OCI-M2 (cell line): ENCODE measurements around the gene CDK14.
"Not testable (repeated sequence)": the region's sequence is repeated elsewhere in the genome, so short reads cannot be mapped to it uniquely, and the experiment has no call there.

ENCODE experiments used
- DNase-seq: peaks from one replicate; lab custom pipeline; 2025; ENCODE audit not compliant: unreplicated experiment; lab: John Stamatoyannopoulos, UW

CDK14 gene

DNA sequence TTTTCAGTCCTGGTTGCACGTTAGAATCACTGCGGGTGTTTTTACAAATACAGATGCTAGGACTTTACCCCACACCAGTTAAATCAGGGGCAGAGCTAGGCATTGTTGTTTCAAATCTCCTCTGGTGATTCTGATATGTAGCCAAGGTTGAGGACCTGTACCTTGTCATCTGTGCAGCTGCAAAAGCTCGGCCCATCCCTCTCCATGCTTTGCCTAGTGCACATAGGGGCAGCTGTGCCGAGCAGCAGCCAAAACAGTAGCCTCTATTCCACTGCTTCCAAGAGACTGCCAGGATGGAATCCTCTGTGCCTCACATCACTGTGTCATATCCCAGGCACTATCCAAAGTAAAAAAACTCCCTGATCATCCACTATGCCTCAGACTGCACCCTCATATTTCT, 181.3 kb downstream of the CDK14 start:
- DNase-seq = no peak

- no peak for DNase-seq
These were observed 181.8 kb downstream of the CDK14 start for GRCh38 chr7:90777886-90778285.

DNA sequence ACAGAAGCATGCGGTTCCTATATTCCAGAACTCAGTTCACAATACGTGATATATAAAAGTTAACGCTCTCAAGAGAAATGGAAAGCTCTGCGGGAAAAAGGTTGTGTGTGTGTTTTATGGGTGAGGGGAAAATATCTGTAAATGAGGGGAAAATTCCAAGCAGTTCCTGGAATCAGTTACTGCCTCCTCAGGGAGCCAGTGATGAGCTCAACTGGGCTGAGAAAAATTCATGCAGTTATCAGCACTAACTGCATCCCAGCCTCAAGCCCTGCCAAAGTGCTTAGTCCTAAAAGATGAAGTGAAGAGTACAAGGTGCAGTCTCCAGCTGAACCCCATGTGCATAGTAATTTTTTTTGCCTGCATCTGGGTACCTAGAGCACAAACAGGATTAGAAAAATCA, 191.9 kb downstream of the CDK14 start:
- DNase-seq = no peak

GRCh38 chr7:90789736-90790306, 193.7 kb downstream of the CDK14 start:
- DNase-seq = no peak

DNA sequence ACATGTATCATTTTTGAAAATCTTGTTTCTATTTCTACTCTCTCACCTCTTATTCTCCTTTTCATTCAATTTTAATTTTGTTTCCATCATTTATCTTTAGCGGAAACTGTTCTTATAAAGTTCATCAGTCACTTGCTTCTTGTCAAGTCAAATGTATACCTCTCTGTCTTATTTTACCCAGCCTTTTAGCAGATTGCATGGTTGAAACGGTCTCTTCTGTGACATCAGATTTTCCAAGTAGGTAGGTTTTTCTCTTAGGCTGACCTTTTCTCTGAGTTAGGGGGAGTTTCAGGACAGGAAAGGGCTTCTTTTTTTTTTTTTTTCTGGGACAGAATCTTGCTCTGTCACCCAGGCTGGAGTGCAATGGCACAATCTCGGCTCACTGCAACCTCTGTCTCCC, 195.5 kb downstream of the CDK14 start:
- no peak for DNase-seq

DNA sequence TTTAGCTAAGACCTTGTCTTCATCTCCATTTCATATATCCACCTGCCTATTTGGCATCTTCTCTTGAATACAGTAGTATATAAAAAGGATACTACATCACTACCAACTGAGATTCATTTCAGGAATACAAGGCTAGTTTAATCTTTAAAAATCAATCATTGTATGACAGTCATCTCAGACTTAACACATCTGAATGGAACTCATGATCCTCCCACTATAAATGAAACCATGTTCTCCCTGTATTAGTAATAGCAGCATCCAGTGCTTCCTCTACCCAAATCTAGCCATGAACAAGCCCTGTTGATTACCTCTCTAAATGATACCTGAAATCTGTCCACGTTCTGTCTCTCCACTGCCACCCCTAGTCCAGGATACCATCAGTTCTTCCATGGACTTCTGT, 196.2 kb downstream of the CDK14 start:
- no peak for DNase-seq

- DNase-seq = not testable (repeated sequence)
These were observed 198.1 kb downstream of the CDK14 start for GRCh38 chr7:90794234-90794633.

DNA sequence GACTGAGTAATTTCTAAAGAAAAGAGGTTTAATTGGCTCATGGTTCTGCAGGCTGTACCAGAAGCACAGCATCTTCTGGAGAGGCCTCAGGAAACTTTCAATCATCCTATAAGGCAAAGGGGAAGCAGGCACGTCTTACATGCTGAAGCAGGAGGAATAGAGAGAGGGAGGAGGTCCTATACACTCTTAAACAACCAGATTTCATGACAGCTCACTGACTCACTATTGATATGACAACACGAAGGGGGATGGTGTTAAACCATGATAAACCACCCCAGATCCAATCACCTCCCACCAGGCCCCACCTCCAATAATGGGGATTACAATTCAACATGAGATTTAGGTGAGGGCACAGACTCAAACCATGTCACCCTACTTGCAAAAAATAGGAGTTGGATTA, 201.5 kb downstream of the CDK14 start:
- no peak for DNase-seq

DNA sequence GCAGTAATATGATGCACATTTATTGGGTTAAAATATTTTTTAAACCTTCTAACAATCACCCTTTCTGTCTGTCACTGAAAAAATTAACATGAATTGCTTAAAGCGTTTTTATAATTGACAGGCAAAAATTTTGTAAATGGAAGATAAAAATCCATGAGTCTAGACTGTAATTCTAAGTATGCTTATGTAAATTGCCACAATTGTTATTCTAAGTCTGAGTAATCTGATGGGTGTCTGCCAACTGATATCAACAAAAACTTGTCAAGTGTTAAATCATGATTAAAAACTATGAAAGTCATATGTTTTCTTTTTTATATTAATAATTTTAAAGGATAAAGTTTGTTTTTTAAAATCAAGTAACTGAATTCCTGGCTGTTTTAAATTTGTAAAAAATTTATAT, 208.2 kb downstream of the CDK14 start:
- DNase-seq = no peak

DNA sequence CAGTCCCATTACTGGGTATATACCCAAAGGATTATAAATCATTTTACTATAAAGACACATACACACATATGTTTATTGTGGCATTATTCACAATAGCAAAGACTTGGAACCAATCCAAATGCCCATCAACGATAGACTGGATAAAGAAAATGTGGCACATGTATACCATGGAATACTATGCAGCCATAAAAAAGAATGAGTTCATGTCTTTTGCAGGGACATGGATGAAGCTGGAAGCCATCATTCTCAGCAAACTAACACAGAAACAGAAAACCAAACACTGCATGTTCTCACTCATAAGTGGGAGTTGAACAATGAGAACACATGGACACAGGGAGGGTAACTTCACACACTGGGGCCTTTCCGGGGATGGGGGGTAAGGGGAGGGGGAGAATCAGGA, 219.4 kb downstream of the CDK14 start:
- DNase-seq = not testable (repeated sequence)

- DNase-seq = no peak
These were observed 220.5 kb downstream of the CDK14 start for GRCh38 chr7:90816511-90817142.

DNA sequence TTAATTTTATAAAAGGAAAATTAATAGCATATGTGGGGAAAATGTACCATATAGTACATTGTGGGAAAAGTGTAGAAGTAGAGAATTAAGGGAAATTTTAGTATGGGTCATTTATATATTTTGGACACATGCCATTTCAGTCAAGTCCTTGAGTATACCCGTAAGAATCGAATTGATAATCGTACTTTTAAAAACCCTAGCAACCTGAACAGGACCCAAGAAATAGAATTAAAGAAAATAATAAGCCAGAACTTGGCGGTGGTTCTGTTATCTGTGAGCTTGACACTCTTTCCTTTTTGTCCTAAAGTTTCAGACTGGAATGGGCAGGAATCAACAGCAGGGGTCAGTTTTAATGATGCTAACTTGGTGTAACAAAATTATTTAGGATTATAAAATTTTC, 221.0 kb downstream of the CDK14 start:
- no peak for DNase-seq

DNA sequence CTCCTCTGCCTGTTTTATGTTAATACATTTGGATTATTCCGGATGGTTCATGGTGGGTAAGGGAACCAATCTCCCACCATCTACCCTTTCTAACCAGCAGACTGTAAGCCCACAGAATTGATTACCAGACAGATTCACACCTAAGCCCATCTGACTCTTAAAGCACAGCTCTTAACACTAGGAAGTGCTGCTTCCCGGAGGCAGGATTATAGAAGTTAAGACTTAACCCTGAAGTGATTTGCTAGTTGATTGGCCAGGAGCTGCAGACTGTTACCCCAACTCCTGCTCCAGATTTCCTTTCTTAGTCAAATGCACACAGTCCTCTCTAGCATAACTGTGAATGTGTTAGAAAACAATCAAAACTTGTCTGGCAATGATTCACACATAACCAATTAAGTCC, 221.7 kb downstream of the CDK14 start:
- DNase-seq = no peak

- DNase-seq = no peak
These were observed 222.2 kb downstream of the CDK14 start for GRCh38 chr7:90818341-90818740.

DNA sequence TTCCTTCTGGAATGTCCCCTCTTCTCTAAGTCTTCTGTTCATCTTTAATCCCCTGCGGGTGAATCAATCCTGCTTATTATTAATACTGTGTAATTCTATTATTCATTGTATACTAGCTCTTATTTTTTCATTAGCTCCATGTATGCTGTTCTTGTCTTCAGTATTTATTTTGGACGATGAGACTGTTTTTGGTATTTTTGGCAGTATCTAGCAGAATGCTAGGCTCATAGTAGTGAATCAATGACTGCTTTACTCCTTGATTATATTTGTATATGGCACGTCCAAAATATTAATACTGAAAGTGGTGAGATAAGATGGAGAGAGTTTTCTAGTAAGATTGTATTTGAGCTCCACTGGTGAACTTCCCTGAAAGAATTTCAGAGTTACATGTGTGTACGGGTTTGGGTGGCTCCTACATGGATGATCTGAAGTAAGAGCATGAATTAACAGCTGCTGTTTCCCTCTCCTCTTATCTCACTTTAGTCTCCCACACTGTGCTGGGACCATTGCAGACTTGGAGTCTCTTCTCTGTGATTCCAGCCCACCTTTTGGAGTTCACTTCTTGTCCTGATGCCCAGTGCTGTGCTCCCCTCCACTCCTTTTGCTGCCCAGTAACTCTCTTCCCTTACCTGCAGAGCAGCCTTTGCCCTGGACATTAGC, 226.0 kb downstream of the CDK14 start:
- no peak for DNase-seq

- no peak for DNase-seq
These were observed 228.5 kb downstream of the CDK14 start for GRCh38 chr7:90824386-90825307.

- DNase-seq = no peak
These were observed 229.7 kb downstream of the CDK14 start for GRCh38 chr7:90825779-90826178.

DNA sequence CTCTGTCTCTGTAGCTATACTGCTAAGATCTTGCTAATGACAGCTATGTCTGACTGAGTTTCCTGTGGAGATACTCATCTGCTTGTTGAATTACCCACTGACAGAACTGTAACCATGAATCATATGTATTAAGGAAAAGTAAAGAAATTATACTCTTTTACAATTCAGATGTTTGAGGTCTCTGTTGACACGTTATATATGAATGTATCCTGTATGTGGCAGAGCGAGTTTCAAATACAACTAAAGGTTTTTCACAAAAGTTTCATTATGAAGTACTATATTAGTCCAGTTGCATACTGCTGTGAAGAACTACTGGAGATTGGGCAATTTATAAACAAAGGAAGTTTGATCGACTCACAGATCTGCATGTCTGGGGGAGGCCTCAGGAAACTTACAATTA, 232.5 kb downstream of the CDK14 start:
- no peak for DNase-seq

DNA sequence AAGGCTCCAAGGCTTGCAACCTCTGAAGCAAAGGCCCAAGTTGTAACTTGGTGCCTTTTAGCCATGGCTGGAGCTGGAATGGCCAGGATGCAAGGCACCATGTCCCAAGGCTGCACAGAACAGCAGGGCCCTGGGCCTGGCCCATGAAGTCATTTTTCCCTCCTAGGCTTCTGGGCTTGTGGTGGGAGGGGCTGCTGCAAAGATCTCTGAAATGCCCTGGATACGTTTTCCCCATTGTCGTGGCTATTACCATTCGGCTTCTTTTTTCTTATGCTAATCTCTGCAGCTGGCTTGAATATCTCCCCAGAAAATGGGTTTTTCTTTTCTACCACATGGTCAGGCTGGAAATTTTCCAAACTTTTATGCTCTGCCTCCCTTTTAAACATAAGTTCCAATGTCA, 234.2 kb downstream of the CDK14 start:
- DNase-seq = no peak

- no peak for DNase-seq
These were observed 236.6 kb downstream of the CDK14 start for GRCh38 chr7:90832726-90833125.

DNA sequence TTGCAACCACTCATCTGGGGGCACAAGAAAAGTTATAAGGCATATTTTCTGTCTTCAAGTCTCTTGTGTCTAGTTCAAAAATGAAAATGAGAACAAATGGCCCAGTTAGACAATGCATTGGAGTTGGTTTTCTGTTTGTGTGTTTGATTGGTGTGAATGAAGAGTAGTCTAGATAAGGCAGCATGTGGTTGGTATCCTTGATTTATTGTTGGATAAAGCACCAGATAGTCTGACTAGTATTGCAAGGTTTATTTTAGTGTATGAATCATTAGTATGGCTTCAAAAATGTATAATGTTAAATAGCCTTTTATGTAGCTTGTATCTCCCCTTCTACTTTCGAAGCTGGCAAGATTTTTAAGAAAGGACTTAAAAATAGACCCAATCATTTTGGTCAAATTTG, 237.3 kb downstream of the CDK14 start:
- no peak for DNase-seq

GRCh38 chr7:90834771-90835170, 238.7 kb downstream of the CDK14 start:
- DNase-seq = no peak
